ENCODE data around the gene LRRC63.

DNA sequence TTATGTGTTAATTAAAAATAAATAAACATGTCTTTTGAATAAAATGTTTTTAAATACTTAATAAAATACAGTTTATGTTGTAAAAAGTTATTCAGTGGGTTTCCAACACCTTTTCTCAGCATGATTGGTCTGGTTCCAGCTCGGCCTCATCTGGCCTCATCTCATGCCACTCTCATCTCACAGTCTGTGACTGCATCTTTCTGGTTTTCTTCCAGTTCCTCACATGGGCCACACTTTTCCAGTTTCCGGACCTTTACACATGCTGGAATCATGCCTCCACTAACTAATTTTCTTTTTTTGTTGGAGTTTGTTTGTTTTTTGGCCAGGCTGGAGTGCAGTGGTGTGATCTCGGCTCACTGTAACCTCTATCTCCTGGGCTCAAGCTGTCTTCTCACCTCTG is 92.8 kb downstream of the LRRC63 start:
- TF ChIP-seq ZSCAN29 (IDR thresholded peaks at IDR 0.05) = no peak
- no peak for TF ChIP-seq ZNF277 (CRISPR knock-in tag; IDR thresholded peaks at IDR 0.05; ENCODE audit: borderline replicate concordance)
- TF ChIP-seq SIRT6 (IDR thresholded peaks at IDR 0.05; ENCODE audit: low read depth, low read length) = no peak
- TF ChIP-seq RCOR1 (IDR thresholded peaks at IDR 0.05; ENCODE audit: borderline replicate concordance in 1 of 2, low read depth in 2 of 2, low read length in 2 of 2) = no peak
- no peak for TF ChIP-seq CTCF (IDR thresholded peaks at IDR 0.05 in 2 of 3, conservative IDR thresholded peaks at IDR 0.05 in 1 of 3; ENCODE audit: insufficient read depth in 2 of 3, low read depth in 1 of 3, low read length in 3 of 3)
- no peak for TF ChIP-seq CBX2 (IDR thresholded peaks at IDR 0.05; ENCODE audit: insufficient read depth, low read length, poor library complexity, severe bottlenecking)
- no peak for TF ChIP-seq SIN3B (IDR thresholded peaks at IDR 0.05; ENCODE audit: low read depth)
- TF ChIP-seq USF2 (CRISPR knock-in tag; IDR thresholded peaks at IDR 0.05) = no peak
- TF ChIP-seq SMC3 (conservative IDR thresholded peaks at IDR 0.05; ENCODE audit: insufficient read depth, low read depth, low read length) = no peak
- TF ChIP-seq HNRNPK (IDR thresholded peaks at IDR 0.05; ENCODE audit: low read depth, low read length, poor library complexity, severe bottlenecking) = no peak
- no peak for TF ChIP-seq BRCA1 (IDR thresholded peaks at IDR 0.05)
- no peak for TF ChIP-seq BRCA1 (CRISPR knock-in tag; IDR thresholded peaks at IDR 0.05)
- no peak for TF ChIP-seq NR4A1 (CRISPR knock-in tag; IDR thresholded peaks at IDR 0.05)
- TF ChIP-seq NR4A1 (tag; IDR thresholded peaks at IDR 0.05) = no peak

Data from K562 (cell line).